ENCODE data around the gene PPP6R2.
A peak's percentile ranks its signal among the peaks of the same experiment; 100 is the strongest.

The PPP6R2 gene

GRCh38 chr22:50467341-50467740 lies 124.2 kb downstream of the PPP6R2 start:
- Histone ChIP-seq H3K27me3 (replicated peaks) (no peaks in the 10 kb centered on the region), H3K36me3 (replicated peaks) (peaks cover 48% of the 10 kb centered on the region), H3K27ac (no peak overlapping the region), H3K4me3 (ENCODE audit: low read depth, low read length) (no peak overlapping the region)
- no peak for TF ChIP-seq CTCF (IDR thresholded peaks at IDR 0.05; ENCODE audit: low read depth, low read length, missing control alignments)
- no peak for DNase-seq
- in situ Hi-C loops (cut with HindIII; ENCODE audit: low pct_ligation_motif_present, low sequenced_read_pairs), result no loop called here

GRCh38 chr22:50467773-50468440 lies 124.8 kb downstream of the PPP6R2 start:
- Histone ChIP-seq H3K27ac (no peak overlapping the region), H3K4me3 (ENCODE audit: low read depth, low read length) (no peak overlapping the region), H3K36me3 (replicated peaks) (peaks cover 44% of the 10 kb centered on the region), H3K27me3 (replicated peaks) (no peaks in the 10 kb centered on the region)
- DNase-seq, result no peak
- TF ChIP-seq CTCF (IDR thresholded peaks at IDR 0.05; ENCODE audit: low read depth, low read length, missing control alignments), result no peak
- in situ Hi-C loops (cut with HindIII; ENCODE audit: low pct_ligation_motif_present, low sequenced_read_pairs), result no loop called here

GRCh38 chr22:50468626-50469025 lies 125.5 kb downstream of the PPP6R2 start:
- no peak for TF ChIP-seq CTCF (IDR thresholded peaks at IDR 0.05; ENCODE audit: low read depth, low read length, missing control alignments)
- Histone ChIP-seq H3K27ac (no peak overlapping the region), H3K4me3 (ENCODE audit: low read depth, low read length) (no peak overlapping the region), H3K27me3 (replicated peaks) (no peaks in the 10 kb centered on the region), H3K36me3 (replicated peaks) (peaks cover 37% of the 10 kb centered on the region)
- in situ Hi-C loops (cut with HindIII; ENCODE audit: low pct_ligation_motif_present, low sequenced_read_pairs), result no loop called here
- DNase-seq, result no peak

GRCh38 chr22:50469377-50470305 lies 126.5 kb downstream of the PPP6R2 start:
- DNase-seq, result peak; percentile 19
- TF ChIP-seq CTCF (IDR thresholded peaks at IDR 0.05; ENCODE audit: low read depth, low read length, missing control alignments), result peak; percentile 6
- Histone ChIP-seq H3K36me3 (replicated peaks) (peaks cover 26% of the 10 kb centered on the region), H3K27ac (no peak overlapping the region), H3K4me3 (ENCODE audit: low read depth, low read length) (no peak overlapping the region), H3K27me3 (replicated peaks) (no peaks in the 10 kb centered on the region)
- in situ Hi-C loops (cut with HindIII; ENCODE audit: low pct_ligation_motif_present, low sequenced_read_pairs), result no loop called here

- in situ Hi-C loops (cut with HindIII; ENCODE audit: low pct_ligation_motif_present, low sequenced_read_pairs), result no loop called here
Measured at GRCh38 chr22:50470491-50470890, 127.4 kb downstream of the PPP6R2 start.

More at GRCh38 chr22:50470491-50470890, 127.4 kb downstream of the PPP6R2 start:
- DNase-seq, result no peak
- peaks cover 19% of the 10 kb centered on the region for H3K36me3 ChIP-seq (replicated peaks)
- no peak for TF ChIP-seq CTCF (IDR thresholded peaks at IDR 0.05; ENCODE audit: low read depth, low read length, missing control alignments)
- H3K27me3 ChIP-seq (replicated peaks), result no peaks in the 10 kb centered on the region
- no peak overlapping the region for H3K4me3 ChIP-seq (ENCODE audit: low read depth, low read length)
- no peak overlapping the region for H3K27ac ChIP-seq

All from brain microvascular endothelial cell (primary cell).